NCI-H446 treated with DMSO at 0.1 percent for 48 hours (cell line): ENCODE results near the gene ATAD1.
"Not testable (repeated sequence)": the region's sequence is repeated elsewhere in the genome, so short reads cannot be mapped to it uniquely, and the experiment has no call there.

ENCODE experiments used
- DNase-seq: peaks from one replicate; lab custom pipeline; 2025; lab: John Stamatoyannopoulos, UW

ATAD1 gene

DNA sequence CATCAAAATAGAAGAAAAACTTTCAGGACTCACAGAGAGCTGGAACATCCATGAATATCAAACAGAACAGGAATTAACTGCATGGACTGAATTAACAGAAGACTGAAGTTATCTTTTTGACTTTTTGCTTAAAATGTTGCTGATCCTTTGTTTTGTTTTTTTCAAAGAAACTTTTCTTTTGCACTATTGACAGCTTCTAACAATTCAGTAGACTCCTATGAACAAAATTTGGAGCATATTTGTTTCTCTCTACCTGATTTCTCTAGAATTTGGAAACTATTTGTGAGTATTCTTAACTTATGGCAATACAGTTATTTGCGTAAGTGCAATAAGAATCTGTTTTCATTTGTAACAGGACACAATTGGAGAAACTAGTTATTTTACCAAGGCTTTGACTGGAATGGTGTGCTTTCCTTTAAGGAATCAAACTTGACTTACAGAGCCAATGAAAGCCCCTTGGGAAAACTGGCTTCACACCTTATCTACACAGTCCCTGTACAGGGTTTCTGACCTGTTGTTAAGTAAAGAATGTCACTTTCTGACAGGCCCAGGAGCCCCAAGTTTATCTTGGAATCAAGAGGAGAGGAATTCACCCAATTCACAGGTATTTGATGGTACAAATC lies 16.1 kb downstream of the ATAD1 start:
- DNase-seq = not testable (repeated sequence)

DNA sequence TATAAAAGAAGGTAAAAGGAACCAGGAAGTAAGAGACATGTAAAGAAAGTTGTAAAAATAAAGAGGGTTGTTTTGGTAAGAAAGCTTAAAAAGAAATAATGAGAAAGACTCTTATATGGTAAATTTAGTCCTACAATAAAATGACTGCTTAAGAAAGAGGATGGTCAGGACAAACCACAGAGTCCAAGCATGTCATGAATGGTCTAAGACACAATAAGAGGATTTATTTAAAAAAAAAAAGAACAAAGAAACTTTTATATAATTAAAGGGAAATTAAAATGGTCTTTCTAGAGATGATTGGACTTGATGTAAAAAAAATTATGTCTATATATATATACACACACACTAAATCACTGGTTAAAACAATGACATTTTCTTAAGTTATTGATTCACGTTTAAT lies 18.2 kb downstream of the ATAD1 start:
- DNase-seq = no peak

GRCh38 chr10:87798082-87798481 lies 19.9 kb downstream of the ATAD1 start:
- no peak for DNase-seq

DNA sequence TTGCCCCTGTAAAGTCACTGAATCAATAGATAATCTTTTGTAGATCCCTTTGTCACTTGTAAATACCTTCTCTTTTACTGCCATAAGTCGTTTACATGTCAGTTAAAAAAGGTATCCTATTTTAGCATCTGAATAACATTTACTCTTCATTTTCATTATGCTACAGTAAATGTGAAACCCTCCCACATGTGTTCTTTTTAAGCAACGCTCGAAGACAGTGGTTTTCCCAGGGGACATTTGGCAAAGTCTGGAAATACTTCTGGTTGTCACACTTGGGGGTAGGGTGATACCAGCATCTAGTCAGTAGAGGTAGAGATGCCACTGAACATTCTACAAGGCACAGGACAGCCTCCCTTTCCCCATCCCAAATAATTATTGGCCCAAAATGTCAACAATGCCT lies 23.7 kb downstream of the ATAD1 start:
- no peak for DNase-seq

DNA sequence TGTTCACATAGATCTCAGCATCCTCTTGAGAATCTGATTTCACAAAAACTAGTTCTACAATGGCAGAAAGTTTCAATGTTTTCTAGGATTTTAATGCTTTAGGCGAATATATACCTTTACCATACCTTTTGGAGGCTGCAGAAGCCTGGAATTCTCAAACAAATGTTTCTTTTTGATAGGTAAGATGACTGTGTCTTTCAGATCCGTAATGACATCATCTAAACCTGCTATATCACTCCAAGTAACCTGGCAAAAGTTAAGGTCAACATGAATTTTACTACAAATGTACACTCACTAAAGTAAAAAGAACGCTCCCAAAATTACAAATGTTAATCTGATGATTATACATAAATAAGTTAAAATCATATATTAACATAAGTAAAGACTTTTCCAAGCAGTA lies 27.8 kb downstream of the ATAD1 start:
- DNase-seq = no peak

- no peak for DNase-seq
Measured at GRCh38 chr10:87786421-87786820, 31.6 kb downstream of the ATAD1 start.

GRCh38 chr10:87782721-87783120 lies 35.3 kb downstream of the ATAD1 start:
- DNase-seq = no peak

GRCh38 chr10:87781545-87781944 lies 36.5 kb downstream of the ATAD1 start:
- DNase-seq = no peak

- DNase-seq = no peak
Measured at GRCh38 chr10:87776328-87776727, 41.7 kb downstream of the ATAD1 start.

GRCh38 chr10:87775766-87776165 lies 42.3 kb downstream of the ATAD1 start:
- no peak for DNase-seq

- DNase-seq = no peak
Measured at GRCh38 chr10:87771871-87772500, 46.0 kb downstream of the ATAD1 start.

DNA sequence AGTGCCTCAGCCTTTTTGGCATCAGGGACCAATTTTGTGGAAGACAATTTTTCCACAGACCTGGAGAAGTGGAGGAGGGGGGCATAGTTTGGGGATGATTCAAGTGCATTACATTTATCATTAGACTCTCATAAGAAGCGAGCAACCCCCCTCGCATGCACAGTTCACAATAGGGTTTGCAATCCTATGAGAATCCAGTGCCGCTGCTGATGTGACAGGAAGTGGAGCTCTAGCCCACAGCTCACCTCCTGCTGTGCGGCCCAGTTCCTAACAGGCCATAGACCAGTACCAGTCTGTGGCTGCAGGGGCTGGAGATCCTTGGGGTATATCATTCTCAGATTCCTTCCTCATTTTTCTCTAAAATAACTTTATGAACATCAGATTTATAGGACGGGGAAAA lies 50.8 kb downstream of the ATAD1 start:
- DNase-seq = no peak

DNA sequence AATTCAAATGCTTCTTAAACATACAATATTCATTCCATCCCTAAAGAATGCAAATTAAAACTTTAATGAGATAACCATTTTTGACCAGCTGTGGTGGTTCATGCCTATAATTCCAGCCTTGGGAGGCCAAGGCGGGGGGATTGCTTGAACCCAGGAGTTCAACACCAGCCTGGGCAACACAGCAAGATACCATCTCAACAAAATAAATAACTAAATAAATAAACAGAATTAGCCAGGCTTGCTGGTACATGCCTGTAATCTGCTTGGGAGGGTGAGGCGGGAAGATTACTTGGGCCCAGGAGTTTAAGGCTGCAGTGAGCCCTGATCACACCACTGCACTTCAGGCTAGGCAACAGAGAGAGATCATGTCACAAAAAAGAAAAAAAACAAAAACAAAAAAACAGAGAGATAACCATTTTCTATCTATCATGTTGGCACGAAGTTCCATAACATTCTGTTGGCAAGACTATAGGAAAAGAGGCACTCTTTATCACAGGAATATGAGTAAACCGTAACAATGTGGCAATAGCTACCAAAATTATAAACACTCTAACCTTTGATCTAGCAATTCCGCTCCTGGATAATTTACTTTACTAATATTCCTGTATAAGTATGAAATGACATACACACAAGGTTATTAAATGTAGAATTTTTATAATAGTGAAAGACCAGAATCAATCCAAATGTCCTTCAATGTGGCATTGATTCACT lies 52.2 kb downstream of the ATAD1 start:
- DNase-seq = no peak

GRCh38 chr10:87764072-87764934 lies 53.7 kb downstream of the ATAD1 start:
- no peak for DNase-seq

DNA sequence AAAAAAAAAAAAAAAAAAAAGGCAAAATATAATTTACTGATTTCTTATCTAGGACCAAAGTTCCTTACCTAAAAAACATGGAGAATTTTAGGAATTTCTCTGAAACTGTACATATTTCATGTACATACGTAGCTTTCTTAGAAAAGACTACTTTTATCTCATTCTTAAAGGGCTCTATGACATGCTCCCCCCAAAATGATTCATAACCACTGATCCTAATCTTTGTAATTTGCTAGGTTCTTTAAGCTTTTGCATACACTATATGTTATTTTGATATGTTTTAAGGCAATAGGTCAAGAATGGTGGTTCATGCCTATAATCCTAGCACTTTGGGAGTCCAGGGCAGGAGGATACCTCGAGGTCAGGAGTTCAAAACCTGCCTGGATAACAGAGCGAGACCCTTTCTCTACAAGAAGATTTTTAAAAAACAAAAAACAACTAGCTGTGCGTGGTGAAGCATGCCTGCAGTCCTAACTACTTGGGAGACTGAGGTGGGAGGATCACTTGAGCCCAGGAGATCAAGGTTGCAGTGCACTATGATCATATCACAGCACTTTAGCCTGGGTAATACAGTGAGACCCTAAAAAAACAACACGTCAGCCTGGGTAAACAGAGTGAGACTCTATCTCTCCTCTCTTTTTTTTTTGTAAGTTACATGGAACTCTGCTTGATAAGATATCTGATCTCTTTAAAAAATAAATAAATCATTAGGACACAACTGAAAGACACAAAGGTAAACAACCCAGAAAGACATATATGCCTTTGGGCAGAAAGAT lies 54.8 kb downstream of the ATAD1 start:
- DNase-seq = no peak

- DNase-seq = no peak
Measured at GRCh38 chr10:87761892-87762291, 56.1 kb downstream of the ATAD1 start.

DNA sequence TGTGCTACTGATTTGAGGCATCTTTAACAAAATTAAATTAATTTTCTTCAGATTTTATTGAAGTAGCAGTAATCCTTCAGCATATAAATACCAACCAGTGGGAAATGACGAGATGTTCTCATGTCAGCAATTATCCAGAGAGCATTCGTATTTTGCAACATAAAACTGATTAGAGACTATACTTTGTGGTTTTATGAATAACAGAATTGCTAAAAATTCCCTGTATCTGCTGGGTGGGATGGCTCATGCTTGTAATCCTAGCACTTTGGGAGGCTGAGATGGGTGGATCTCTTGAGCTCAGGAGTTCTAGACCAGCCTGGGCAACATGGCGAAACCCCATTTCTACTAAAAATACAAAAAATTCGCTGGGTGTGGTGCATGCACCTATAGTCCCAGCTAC lies 56.9 kb downstream of the ATAD1 start:
- no peak for DNase-seq

DNA sequence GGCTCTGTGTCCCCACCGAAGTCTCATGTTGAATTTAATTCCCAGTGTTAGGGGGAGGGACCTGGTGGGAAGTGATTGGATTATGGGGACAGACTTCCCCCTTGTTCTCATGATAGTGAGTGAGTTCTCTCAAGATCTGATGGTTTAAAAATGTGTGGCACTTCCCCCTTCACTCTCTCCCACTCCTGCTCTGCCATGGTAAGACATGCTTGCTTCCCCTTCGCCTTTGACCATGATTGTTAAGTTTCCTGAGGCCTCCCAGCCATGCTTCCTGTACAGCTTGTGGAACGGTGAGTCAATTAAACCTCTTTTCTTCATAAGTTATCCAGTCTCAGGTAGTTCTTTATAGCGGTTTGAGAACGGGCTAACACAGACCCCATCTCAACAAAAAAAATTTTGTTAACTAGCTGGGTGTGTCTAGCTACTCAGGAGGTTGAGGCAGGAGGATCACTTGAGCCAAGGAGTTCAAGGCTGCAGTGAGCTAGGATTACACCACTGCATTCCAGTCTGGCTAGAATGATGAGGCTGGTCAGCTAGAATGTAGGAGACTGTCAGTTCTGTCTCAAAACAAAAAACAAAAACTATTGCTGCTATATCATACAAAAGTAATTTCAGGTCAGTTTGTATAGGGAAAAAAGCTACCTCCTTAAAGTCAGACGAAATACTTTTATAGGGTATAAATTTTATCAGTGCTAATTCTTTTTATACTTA lies 57.7 kb downstream of the ATAD1 start:
- DNase-seq = no peak

- DNase-seq = no peak
Measured at GRCh38 chr10:87759551-87759950, 58.5 kb downstream of the ATAD1 start.

DNA sequence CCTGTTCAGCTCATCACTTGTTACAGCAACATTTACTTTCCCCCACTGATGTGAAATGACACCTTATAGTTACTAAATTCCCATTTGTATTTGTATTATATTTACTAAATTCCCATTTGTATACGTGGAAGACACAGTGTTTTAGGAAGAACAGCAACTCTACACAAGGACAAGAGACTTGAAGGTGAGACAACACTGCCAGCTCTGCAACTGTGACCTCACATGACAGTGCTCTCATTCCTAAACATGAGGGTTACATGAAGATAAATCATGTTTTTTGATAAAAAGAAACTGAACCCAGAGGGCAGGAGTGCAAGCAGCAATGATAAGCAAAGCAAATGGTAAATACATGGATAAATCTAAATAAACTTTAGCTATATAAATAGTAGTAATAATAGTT lies 60.3 kb downstream of the ATAD1 start:
- no peak for DNase-seq
